HEK293T (cell line): ENCODE results near the gene PLOD3.

Source experiments
- ARNT ChIP-seq: fragments of 450-650 bp; IDR thresholded peaks from 2 replicates; pipeline ENCODE4 v1.6.1; 2017; ENCODE audit warnings: mild to moderate bottlenecking
- BHLHE40 ChIP-seq: fragments of 450-650 bp; IDR thresholded peaks from 2 replicates; pipeline ENCODE4 v1.6.1; 2016; ENCODE audit warnings: mild to moderate bottlenecking, moderate library complexity, borderline replicate concordance
- CTBP1 ChIP-seq: fragments of 450-650 bp; IDR thresholded peaks from 2 replicates; pipeline ENCODE4 v1.6.1; 2016; ENCODE audit warnings: borderline replicate concordance
- ELF4 ChIP-seq: fragments of 450-650 bp; IDR thresholded peaks from 2 replicates; pipeline ENCODE4 v1.6.1; 2017; ENCODE audit warnings: antibody characterized with exemption
- FOXK2 ChIP-seq: fragments of 450-650 bp; IDR thresholded peaks from 2 replicates; pipeline ENCODE4 v1.6.1; 2016; ENCODE audit warnings: mild to moderate bottlenecking
- FOXM1 ChIP-seq: fragments of 450-650 bp; IDR thresholded peaks from 2 replicates; pipeline ENCODE4 v1.6.1; 2017; ENCODE audit warnings: mild to moderate bottlenecking, borderline replicate concordance
- HDGF ChIP-seq: fragments of 450-650 bp; IDR thresholded peaks from 2 replicates; pipeline ENCODE4 v1.6.1; 2017; ENCODE audit warnings: antibody characterized with exemption, borderline replicate concordance
- L3MBTL2 ChIP-seq: fragments of 450-650 bp; conservative IDR thresholded peaks from 2 replicates; pipeline ENCODE4 v1.6.1; 2016; ENCODE audit warnings: mild to moderate bottlenecking
- LEF1 ChIP-seq: fragments of 450-650 bp; IDR thresholded peaks from 2 replicates; pipeline ENCODE4 v1.6.1; 2017; ENCODE audit warnings: mild to moderate bottlenecking, borderline replicate concordance
- PKNOX1 ChIP-seq: fragments of 450-650 bp; IDR thresholded peaks from 2 replicates; pipeline ENCODE4 v1.6.1; 2016
- SP1 ChIP-seq: fragments of 450-650 bp; IDR thresholded peaks from 2 replicates; pipeline ENCODE4 v1.6.1; 2017
- SUZ12 ChIP-seq: fragments of 450-650 bp; IDR thresholded peaks from 2 replicates; pipeline ENCODE4 v1.6.1; 2016; ENCODE audit warnings: mild to moderate bottlenecking
- TARDBP ChIP-seq: fragments of 450-650 bp; IDR thresholded peaks from 2 replicates; pipeline ENCODE4 v1.6.1; 2016
- ZNF384 ChIP-seq: fragments of 450-650 bp; IDR thresholded peaks from 2 replicates; pipeline ENCODE4 v1.6.1; 2016

GRCh38 chr7:101211501-101211900 is 5.9 kb downstream of the PLOD3 start:
- TF ChIP-seq ELF4 (no peak), FOXM1 (no peak), FOXK2 (no peak), LEF1 (no peak), CTBP1 (no peak), HDGF (no peak), L3MBTL2 (no peak), TARDBP (no peak), ARNT (no peak), SP1 (no peak), PKNOX1 (no peak), BHLHE40 (no peak), ZNF384 (no peak), SUZ12 (no peak)
